ENCODE data around the gene KBTBD8. TPM values are rescaled to one million over a fixed set of nuclear protein-coding genes. Genes with fewer than 3 reads are reported as not detected.

The KBTBD8 gene
- total RNA-seq = 0.74 and 2.2 TPM in 2 replicates

GRCh38 chr3:66998113-66998903 lies at the start of gene KBTBD8:
KBTBD8 (plus strand) TSS chr3:66998307; CDS start chr3:66998356, 49 bp downstream.

